GM12872 (cell line): Measurements from ENCODE around the gene BACH2.

ENCODE experiments used
- TF ChIP-seq, protein P1 (sequence below): IDR thresholded peaks from 3 replicates; pipeline ENCODE4 v1.5.1; 2011; ENCODE audit warnings: low read depth, mild to moderate bottlenecking, low read length, moderate library complexity; ENCODE audit not compliant: insufficient read depth

The BACH2 gene

DNA sequence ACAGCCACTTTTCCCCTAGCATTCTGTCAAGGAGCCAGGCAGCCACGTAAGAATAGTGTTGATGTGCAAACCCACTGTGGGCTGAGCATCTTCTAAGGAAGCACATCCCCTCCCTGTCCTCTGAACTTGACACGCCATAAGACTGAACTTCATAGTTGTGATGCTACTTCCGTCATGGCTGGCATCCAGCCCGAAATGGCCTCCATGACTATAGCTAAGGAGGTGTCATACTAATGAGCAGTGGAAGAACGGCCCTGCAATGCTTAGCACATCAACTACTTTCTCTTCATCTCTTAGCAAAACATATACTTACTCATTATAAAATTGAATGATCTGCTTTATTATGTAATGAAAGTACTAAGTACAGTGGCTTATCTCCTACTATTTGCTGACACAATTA is 292.1 kb downstream of the BACH2 start:
- TF ChIP-seq, protein P1, sequence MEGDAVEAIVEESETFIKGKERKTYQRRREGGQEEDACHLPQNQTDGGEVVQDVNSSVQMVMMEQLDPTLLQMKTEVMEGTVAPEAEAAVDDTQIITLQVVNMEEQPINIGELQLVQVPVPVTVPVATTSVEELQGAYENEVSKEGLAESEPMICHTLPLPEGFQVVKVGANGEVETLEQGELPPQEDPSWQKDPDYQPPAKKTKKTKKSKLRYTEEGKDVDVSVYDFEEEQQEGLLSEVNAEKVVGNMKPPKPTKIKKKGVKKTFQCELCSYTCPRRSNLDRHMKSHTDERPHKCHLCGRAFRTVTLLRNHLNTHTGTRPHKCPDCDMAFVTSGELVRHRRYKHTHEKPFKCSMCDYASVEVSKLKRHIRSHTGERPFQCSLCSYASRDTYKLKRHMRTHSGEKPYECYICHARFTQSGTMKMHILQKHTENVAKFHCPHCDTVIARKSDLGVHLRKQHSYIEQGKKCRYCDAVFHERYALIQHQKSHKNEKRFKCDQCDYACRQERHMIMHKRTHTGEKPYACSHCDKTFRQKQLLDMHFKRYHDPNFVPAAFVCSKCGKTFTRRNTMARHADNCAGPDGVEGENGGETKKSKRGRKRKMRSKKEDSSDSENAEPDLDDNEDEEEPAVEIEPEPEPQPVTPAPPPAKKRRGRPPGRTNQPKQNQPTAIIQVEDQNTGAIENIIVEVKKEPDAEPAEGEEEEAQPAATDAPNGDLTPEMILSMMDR = no peak

DNA sequence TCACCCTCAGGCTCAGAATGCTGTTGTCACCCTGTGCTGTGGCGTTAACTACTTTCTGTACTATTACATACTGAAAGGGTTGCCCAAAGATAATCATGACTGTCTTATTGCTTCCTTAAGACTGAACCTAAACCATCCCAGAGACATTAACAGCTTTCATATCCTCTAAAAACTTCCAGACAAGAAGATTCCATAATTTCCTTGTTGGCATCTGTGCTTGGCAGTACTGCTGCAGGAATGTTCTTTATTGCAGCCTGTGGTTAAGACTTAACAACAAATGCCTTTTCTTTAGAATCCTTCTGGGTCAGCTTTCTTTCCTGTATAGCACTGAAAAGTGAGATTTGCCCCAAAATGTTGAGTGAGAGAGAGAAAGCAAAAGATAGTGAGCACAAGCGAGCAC is 292.7 kb downstream of the BACH2 start:
- TF ChIP-seq, protein P1 = no peak

DNA sequence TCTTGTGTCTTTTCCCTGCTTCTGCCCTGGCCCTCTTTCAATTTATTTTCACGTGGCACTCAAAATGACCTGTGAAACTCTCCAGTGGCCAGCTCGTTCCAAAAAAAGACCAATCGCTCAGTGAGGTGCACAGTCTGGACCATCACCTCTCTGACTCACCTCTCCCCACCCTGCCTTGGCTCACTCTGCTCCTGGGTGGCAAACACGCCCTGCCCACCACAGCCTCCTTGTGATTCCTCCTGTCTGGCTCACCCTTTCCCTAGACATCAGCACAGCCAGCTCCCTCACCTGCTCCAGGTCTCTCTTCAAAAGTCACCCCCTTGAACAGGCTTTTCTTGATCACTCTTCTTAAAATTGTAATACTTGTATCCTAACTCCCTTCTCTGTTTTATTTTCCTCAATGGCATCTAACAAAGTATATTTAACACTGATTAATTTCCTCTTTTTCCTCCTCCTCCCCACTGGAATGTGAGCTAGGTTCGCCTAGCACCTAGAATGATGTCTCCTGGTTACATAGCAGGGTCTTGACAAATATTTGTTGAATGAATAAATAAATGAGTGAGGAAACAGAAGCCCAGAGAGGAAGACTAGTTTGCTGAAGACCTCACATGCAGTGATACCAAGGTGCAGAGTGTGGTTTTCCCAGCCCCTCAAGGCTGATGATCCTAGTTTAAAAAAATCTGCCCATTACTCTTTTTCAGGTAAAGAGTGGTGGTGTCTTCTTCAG is 293.4 kb downstream of the BACH2 start:
- TF ChIP-seq, protein P1 = no peak

DNA sequence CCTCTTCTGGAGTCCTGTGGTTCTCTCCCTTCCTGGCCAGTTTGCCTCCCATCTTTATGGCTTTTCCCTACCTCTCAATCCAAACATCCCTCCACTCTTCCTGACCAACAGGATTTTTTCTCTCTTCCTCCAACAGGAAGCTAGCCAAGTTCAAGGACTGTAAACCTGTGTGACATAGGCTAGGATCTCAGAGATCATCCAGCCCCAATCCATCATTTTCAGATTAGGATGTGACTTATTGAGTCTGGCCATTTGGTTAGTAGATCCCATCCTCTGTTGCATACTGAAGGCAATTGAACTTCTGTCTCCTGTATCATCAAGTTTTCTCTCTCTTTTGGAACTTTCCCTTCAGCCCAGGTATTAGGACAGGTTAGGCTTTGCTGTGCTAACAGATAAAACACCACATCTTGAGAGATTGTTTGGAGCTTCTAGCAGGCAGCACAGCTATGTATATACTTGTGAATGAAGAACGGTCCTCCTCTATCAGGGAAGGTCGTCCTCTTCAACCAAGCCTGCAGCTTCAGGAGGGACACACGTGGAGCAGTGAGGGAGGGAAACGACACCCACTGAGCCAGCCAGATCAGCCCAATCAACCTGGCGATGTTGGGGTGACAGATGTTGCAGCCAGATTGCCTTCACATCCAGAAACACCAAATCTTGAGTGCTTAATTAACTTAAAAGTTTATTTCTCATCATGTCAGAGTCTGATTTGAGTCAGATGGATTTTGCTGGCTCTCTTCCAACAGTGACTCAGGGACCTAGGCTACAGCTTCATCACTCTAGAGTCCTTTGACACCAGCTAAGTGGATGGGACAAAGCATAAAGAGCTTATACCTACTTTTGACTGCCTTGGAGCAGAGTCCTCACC is 295.5 kb downstream of the BACH2 start:
- TF ChIP-seq, protein P1 = no peak

DNA sequence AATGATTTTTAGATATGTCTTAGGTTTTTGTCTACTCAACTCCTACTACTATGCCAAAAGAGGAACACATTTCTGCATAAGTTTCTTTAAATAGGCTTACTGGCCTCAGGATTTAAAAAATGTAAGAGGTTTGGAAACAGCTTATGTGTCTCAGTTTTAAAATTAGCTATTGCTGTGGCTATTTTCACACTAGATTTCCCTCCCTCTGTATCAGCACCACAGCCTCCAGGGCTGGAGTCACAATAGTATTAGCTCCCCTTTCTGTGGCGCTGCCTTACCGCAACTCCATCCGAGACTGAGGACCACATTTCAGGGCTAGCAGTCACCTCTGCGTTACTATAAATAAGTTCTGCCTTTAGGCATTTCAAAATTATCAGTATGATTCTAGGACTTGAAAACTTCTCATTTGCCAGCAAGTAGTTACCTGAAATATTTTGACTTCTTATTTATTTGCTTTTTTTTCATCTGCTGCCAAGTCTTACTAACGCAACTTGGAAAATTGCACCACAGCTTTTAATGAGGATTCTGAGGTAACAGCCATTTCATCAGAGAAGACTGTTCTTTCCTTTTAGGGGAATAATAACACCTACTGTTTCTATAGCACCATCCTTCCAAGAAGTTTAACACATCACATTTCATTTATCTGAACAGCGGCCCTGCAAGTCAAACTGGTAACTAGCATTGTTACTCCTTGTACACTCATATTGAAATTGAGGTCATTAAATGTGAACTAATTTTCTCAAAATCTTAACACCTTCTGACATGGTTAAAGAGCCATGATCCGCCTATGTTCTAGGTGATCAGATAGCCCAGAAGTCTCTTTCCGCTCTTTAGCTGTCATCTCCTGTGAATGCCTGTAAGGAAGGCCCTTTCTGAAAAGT is 296.5 kb downstream of the BACH2 start:
- TF ChIP-seq, protein P1 = no peak

DNA sequence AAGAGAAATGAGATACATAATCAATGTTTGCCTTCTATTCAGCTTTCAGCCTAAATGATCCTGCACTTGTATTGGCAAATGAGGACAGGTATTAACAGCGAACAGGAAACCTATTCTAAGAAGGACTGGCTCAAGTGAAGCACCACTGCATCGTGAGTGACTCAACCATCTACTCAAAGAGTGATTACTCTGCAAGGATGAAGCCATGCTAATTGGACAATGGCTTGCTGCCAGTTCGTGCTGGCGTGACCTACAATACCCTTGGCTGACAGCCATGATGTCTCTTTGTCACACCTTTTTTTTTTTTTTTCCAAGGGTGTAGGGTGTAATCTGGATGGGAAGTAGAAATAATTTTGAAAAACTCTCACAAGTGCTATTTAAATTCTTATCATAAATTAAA is 297.5 kb downstream of the BACH2 start:
- TF ChIP-seq, protein P1 = no peak
